ENCODE data around the gene FAM177A1.
A peak's percentile ranks its signal among the peaks of the same experiment; 100 is the strongest.
"Not testable (repeated sequence)": the region's sequence is repeated elsewhere in the genome, so short reads cannot be mapped to it uniquely, and the experiment has no call there.

The FAM177A1 gene, protein sequence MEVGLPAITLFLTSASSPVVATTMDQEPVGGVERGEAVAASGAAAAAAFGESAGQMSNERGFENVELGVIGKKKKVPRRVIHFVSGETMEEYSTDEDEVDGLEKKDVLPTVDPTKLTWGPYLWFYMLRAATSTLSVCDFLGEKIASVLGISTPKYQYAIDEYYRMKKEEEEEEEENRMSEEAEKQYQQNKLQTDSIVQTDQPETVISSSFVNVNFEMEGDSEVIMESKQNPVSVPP

DNA sequence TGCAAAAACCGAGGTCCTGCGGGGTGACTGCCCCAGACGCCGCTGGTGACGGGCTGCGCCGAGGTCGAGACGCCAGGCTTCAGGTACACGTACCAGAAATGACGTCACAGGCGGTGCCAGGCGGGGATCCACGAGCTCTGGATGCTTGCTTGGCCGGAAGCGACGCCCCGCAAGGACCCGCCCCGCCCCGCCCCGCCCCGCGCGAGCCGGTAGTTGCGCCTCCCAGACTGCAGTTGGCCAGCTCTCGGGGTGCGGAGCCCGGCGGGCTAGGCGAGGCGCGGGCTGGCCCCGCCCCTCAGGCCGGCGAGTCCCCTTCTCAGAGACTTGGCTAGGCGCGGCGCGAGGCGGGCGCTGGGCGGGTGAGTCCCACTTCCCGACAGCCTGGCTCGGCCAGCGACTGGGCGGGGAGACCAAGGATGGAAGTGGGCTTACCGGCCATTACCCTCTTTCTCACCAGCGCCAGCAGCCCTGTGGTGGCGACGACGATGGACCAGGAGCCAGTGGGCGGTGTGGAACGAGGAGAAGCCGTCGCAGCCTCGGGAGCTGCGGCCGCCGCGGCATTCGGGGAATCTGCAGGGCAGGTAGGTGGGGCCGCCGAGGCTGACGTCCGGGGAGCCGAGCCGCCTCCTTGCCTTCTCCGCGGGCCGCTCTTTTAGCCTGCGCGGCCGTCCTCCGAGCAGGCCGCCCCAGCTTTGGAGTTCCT is at the start of gene FAM177A1:
Gene FAM177A1 (plus strand): TSS at position 225 of the 703 bp plus-strand sequence. CDS start 192 bp downstream, at position 417.
- DNase-seq: peak; percentile 98

DNA sequence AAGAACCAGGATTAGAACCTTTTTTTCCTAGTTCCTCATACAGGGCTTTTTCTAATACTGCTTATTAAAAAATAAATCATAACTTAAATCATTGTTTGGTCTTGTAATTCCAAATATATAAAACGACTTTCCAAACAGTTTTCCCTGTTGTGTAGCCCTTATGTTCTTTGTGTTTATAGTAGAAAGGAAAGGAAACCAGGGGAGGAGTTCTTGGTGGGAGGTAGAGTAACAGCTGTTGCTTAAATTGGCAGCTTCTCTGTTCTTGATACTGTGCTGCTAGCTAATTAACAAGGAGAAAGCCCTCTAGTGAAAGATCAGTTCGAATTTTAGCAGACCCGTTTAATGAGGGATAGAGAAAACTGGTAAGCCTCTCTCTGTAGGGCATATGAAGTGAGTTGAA is 48.3 kb upstream of the FAM177A1 start:
- no peak for DNase-seq

DNA sequence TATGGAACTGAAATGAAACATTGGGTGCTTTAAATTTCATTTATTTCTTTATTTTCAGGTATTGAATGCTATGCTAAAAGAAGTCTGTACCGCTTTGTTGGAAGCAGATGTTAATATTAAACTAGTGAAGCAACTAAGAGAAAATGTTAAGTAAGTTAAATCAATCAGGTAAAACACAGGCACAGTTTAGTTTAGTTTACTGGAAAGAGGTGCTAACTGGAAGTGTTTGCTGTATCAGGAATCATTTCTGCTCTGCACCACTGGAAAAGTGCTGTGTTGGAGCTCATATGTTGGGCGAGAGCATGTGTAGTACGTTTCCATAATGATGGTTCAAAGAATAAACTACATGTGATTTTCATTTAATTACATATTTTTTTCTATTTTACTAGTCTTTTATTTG is 46.6 kb upstream of the FAM177A1 start:
- no peak for DNase-seq

DNA sequence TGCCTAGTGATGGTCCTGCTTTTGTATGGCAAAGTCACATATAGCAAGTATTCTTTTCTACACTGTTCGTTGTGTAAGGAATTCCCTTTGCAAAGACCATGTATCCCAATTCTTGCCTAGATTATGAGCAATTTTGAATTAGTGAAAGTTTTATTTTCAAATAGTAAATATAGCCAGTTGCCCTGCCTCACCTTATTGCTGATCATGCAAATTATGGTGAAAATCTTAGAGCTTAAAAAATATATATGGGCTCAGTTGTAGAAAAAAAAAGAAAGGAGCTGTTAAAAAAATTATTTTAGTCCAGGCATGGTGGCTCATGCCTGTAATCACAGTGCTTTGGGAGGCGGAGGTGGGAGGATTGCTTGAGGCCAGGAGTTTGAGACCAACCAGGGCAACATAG is 44.5 kb upstream of the FAM177A1 start:
- no peak for DNase-seq

DNA sequence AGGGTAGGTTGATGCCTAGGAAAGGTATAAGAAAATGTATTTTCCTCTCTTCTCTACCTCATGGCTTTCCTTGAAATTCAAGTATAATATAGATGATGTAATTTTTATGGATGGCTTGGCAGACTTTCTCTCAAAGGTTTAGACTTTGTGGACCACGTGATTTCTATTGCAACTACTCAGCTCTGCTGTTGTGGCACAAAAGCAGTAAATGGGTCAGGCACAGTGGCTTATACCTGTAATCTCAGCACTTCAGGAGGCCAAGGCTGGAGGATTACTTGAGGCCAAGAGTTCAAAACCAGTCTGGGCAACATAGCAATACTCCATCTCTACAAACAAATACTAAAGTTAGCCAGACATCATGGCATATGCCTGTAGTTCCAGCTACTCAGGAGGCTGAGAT is 41.2 kb upstream of the FAM177A1 start:
- DNase-seq: no peak

DNA sequence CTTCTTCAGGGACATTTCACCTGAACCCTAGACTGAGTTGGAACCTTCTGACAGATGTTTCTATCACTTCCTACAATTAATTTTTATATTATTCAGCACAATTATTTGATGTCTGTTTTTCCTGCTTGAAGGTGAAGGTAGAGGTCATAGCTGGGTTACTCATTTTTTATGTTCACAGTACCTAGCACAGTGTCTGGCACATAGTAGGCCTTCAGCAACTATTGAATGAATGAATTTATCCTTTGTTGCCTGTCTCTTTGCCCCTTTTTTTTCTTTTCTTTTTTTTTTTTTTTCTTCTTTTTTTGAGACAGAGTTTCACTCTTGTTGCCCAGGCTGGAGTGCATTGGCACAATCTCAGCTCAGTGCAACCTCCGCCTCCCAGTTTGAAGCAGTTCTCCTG is 29.5 kb upstream of the FAM177A1 start:
- DNase-seq: no peak

DNA sequence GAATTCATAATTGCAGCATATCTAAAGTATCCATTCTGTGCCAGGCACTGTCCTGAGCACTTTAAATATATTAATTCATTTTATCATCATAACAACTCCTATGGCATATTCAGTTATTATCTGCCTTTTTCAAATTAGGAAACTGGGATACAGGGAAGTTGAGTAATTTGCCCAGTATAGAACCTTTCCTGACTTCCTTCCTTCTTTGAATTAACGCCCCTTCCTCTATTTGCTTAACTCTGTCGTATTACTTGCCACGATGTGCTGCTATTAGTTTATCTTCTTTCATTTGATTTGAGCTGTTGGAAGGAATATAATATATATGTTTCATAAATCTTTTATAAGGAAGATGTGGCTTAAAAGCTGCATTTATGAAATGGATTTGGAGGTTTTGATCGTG is 25.4 kb upstream of the FAM177A1 start:
- no peak for DNase-seq

DNA sequence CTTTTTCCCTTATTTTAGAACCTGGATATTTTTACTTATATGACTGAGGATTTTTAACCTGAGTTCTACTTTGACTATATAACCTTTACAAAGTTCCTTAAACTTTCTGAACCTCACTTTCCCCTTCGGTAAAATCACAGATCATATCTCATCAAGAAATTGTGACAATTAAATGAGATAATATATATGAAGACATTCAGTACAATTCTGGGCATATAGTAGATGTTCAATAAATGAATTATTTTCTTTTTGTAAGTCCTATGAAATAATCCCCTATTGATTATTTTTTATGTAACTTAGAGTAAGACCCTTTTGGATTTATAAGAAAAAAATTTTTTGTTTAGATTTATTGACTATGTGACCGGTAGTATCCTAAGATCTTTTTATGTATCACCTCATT is 17.6 kb upstream of the FAM177A1 start:
- DNase-seq: no peak

DNA sequence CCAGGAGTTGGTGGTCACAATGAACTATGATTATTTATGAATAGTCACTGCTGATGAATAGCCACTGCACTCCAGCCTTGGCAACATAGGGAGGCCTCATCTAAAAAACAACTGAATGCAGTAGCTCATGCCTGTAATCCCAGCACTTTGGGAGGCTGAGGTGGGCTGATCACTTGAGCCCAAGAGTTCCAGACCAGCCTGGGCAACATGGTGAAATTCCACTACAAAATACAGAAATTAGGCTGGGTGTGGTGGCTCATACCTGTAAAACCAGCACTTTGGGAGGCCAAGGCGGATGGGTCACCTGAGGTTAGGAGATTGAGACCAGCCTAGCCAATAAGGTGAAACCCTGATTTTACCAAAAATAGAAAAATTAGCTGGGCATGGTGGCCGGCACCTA is 13.5 kb upstream of the FAM177A1 start:
- no peak for DNase-seq

DNA sequence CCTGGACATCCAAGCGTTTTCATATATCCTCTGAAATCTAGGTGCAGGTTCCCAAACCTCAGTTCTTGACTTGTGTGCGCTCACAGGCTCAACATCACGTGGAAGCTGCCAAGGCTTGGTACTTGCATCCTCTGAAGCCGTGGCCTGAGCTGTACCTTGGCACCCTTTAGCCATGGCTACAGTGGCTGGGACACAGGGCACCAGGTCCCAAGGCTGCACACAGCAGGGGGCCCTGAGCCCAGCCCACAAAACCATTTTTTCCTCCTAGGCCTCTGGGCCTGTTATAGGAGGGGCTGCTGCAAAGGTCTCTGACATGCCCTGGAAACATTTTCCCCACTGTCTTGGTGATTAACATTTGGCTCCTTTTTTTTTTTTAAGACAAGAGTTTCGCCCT is 11.6 kb upstream of the FAM177A1 start:
- no peak for DNase-seq

DNA sequence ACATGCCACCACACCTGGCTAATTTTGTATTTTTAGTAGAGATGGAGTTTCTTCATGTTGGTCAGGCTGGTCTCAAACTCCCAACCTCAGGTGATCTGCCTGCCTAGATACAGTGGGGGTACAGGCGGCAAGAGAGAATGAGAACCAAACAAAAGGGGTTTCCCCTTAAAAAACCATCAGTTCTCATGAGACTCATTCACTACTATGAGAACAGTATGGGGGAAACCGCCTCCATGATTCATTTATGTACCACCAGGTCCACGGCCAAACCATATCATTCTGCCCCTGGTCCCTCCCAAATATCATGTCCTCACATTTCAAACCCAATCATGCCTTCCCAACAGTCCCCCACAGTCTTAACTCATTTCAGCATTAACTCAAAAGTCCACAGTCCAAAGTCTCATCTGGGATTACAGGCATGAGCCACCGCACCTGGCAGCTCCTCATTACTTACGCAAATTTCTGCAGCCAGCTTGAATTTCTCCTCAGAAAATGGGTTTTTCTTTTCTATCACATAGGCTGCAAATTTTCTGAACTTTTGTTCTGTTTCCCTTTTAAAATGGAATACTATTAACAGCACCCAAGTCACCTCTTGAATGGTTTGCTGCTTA is 11.0 kb upstream of the FAM177A1 start:
- DNase-seq: not testable (repeated sequence)

DNA sequence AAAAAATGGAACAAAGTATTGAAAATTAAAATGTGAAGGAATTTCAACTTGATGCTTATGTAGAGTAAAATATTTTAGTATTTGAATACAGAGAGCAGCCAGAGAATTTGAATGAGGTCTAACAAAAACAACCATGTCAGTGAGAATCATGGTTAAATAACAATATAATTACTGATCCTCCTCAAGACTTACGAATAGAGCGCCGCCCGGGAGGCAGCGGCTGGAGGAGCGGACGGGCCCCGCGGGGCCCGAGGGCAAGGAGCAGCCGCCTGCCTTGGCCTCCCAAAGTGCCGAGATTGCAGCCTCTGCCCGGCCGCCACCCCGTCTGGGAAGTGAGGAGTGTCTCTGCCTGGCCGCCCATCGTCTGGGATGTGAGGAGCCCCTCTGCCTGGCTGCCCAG is 7.8 kb upstream of the FAM177A1 start:
- DNase-seq: not testable (repeated sequence)

DNA sequence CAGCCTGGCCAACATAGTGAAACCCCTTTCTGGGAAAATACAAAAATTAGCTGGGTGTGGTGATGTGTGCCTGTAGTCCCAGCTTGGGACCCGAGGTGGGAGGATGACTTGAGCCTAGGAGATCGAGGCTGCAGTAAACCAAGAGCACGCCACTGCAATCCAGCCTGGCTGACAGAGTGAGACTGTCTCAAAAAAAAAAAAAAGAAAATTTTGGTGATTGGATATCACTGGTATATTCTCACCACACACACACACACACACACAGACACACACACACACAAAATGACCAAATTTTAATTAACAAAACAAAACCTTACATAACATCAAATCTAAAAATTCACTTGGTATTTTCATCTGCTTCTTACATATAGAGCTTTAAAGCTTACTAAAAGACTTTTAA is 3.4 kb upstream of the FAM177A1 start:
- no peak for DNase-seq

DNA sequence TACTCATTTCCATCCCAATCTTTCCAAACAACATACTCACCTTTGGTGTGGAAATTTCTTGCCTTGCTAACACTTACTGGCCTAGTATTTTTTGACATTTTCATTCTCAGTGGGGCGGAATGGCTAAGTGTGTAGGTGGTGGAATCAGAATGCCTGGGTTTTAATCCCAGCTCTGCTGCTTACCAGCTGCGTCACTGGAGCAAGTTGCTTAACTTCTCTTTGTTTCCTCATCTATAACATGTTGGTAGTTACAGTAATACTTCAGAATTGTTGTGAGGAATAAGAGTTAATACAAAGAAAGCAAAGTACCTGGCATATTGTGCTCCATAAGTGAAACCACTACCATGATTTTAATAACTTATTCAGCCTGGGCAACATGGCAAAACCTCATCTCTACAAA is 3.0 kb upstream of the FAM177A1 start:
- no peak for DNase-seq

DNA sequence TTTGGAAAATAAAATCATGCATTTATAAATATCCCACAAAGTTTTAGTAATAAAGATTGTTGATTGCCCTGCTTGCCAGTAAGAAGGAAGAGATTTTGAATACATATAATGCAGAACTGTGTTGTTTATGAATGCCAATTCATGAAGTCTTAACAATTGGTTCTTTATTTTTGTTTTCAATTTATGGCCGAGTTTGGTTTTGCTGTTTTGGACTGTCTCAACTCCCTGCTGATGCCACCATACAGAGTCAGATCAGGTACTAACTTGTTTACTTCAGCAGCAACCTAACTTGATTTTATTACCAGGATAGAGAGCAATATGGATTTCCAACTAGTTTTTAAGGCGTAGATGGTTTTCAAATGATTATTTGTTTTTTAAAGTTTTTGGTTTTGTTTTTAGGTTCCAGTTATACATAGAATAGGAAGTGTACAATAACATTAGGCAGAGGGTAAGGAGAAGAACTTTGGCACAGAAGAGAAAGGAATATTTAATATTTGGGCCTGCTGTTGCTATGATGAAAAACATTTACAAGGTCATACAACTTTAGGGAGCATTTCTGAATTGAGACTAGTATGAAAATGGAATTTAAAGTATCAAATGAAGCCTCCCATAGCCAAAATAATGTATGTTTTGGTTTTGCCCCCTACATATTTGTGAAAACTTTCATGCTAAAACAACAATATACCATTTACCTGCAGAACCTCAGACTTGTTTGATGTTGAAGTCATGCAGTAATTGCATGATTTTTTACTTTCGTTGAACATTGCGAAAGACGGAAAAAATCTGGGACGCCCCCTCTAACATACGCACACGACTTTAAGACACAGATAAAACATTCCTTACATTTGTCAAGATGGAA is 904 bp upstream of the FAM177A1 start:
- DNase-seq: no peak

DNA sequence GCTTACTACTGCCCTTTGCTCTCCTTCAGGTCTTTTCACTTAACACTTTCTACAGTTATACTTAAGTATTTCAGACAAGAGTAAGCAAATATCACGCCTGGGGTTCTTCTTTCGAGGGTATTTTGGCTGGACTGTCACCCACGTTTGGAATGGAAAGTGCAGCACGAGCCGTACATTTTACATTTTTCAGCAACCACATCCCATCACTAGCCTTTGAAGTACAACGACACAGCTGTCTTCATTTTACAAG is 349 bp upstream of the FAM177A1 start:
- DNase-seq: no peak

DNA sequence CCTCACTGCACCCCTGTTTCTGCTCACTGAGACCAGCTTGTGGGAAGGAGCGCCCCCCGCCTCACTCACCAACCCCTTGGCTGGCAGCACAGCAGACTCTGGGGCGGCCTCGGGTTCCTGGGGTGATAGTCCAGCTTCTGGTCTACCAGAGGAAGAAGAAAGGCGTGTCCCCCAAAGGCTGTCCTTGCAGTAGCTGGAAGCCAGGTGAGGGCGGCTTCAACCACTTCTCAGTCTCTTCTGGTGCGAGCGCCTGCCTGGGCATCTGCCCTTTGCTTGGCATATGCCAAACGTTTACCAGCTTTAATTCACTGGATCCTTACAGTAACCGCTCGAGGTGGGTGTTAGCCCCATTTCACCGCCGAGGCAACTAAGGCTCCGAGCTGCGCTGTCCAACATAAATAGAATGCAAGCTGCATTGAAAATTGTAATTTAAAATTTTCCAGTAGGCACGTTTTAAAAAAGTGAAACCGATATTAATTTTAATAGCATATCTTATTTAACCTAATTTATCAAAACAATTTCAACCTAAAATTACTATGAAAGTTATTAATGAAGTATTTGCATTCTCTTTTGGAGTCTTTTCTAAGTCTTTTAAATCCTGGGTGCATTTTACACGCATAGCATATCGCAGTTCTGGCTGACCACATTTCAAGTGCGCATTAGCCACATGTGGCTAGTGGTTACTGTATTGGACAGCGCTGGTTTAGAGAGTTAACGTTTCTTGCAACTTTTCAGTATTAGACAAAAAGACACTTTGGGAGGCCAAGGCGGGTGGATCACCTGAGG is 872 bp downstream of the FAM177A1 start:
- peak; percentile 42 for DNase-seq

DNA sequence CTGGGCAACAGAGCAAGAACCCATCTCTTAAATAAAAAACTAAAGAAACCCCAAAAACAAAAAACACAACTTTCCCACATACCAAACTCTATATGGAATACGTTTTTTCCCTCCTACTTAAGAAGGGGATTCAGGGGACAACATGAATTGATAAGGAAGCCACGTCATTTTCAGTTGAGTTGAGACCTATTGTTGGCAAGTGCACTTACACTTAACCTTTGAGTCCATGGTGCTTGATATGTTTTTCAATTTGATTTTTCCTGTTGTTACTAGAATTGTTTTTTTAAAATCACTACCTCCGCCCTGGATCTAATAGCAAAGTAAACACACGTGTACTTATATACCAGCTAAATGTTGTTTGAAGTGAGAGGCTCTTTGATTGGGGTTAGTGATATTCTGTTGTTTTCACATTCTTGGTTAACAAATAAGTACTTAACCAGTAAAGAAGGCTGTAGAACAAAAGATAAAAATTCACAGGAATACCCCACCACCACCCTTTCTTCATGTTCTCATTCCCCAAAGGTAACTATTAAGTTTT is 2.0 kb downstream of the FAM177A1 start:
- no peak for DNase-seq

DNA sequence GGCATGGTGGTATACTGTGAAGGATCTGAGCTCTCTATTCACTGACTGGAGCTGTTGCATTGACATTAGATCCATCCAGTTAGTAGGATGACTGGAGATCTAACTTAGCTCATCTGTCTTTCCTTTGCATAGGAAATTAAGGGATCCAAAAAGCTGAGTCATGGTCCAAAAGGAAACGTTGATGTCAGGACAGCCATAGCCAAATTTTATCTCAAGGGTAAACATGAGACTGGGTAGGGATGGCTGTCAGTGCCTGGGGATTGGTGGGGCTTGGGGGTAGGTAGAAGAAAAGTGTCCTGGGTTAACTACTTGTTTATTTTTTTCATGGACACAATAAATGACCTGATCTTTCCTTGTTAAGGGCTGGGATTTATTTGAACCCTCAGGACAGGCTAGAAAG is 4.6 kb downstream of the FAM177A1 start:
- DNase-seq: no peak

DNA sequence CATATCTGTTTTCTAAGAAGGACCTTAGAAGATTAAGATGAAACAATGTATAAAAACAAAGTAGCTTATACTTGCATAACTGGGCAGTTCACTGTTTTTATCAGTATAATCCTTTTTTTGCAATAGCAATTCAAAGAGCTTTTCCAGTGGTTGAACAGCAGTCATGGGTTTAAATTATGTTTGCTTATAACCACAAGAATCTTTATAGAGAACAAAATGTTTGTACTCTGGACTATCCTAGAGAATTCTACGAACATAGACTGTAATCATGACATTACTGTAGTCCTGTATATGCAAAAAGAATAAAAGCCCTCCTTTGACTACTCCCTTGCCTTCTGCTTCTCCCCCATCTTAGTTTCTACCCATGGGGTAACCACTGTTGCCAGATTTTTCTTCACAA is 5.7 kb downstream of the FAM177A1 start:
- DNase-seq: no peak

DNA sequence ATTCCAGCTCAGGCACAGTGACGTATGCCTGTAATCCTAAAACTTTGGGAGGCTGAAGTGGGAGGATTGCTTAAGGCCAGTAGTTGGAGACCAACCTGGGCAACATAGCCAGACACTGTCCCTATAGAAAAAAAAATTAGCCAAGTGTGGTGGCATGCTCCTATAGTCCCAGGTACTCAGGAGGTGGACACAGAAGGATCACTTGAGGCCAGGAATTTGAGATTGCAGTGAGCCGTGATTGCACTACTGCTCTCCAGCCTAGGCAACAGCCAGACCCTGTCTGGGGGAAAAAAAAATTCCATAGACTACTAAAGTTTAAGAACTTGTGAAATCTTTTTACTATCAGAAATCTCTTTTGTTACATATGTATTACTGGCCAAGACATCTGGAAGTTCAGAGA is 6.6 kb downstream of the FAM177A1 start:
- no peak for DNase-seq

DNA sequence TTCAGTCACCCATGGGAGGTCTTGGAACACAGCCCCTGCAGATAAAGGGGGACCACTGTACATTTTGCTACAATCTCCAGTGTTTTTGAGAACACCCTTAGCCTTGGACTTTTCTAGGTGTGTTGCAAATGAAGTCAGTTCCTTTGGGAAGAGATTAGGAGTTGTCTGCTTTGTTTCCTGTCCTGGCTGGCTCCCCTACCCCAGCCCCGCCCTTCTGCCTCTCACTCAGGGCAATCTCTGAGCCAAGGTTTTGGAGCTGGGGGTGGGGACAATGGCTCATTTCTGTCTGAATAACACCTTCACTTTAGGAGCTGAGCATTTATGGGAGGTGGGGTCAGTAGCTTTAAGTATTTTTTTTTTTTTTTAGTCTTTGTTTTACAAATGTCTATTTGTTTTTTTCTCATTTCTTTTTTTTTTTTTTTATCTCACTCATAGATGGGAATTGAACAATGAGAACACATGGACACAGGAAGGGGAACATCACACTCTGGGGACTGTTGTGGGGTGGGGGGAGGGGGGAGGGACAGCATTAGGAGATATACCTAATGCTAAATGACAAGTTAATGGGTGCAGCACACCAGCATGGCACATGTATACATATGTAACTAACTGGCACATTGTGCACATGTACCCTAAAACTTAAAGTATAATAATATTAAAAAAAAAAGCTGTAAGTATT is 15.2 kb downstream of the FAM177A1 start:
- DNase-seq: not testable (repeated sequence)
